ENCODE results near the gene POPDC3. TPM values are rescaled to one million over a fixed set of nuclear protein-coding genes. Genes with fewer than 3 reads are reported as not detected.

Gene POPDC3
- total RNA-seq, 2 experiments from 2014 or later = not detected

GRCh38 chr6:105135056-105135455 is 44.8 kb downstream of the POPDC3 start:
- Mint-ChIP-seq H3K27me3 (peaks cover 38% of the 10 kb centered on the region), H3K4me3 (no peak overlapping the region), H3K4me1 (ENCODE audit: low read depth) (peaks cover 9% of the 10 kb centered on the region), H3K36me3 (no peaks in the 10 kb centered on the region), H3K27ac (no peak overlapping the region), H3K9me3 (no peaks in the 10 kb centered on the region)
- intact Hi-C loops (cut with micrococcal nuclease) = no loop called here
- ChIA-PET CTCF (no interaction called here), POLR2A (no interaction called here)
- no peak for DNase-seq

DNA sequence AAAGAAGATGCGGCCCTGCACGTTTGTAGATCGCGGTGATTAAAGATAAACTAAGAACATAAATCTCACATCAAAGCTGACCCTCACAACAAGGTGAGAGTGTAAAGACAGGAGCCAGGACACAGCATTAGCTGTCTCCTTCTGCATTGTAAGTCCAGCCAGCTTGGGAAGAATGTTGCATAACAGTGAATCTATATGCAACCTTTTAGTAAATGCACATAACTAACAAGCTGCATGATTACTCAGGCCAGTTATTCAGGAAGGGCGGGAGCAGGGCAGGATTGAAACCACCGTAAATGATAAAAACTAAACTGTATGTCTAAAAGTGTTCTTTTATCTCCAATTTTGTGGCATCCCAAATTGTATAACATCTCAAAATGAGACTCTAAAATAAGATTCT is 57.1 kb downstream of the POPDC3 start:
- no peaks in the 10 kb centered on the region for H3K9me3 Mint-ChIP-seq
- intact Hi-C loops (cut with micrococcal nuclease) = no loop called here
- H3K4me1 Mint-ChIP-seq (ENCODE audit: low read depth) = no peaks in the 10 kb centered on the region
- no peak overlapping the region for H3K4me3 Mint-ChIP-seq
- no peak overlapping the region for H3K27ac Mint-ChIP-seq
- H3K36me3 Mint-ChIP-seq = no peaks in the 10 kb centered on the region
- no peaks in the 10 kb centered on the region for H3K27me3 Mint-ChIP-seq
- CTCF ChIA-PET = interaction anchor here (0.9 to 1.9 kb wide), 2 partner anchors 10 to 35 kb away, joined by 3 to 6 read pairs; no protein-coding TSS in a partner anchor
- DNase-seq = no peak
- POLR2A ChIA-PET = no interaction called here

GRCh38 chr6:105121981-105122380 is 57.8 kb downstream of the POPDC3 start:
- intact Hi-C loops (cut with micrococcal nuclease) = no loop called here
- no peak for DNase-seq
- Mint-ChIP-seq H3K27me3 (no peaks in the 10 kb centered on the region), H3K36me3 (no peaks in the 10 kb centered on the region), H3K27ac (no peak overlapping the region), H3K4me1 (ENCODE audit: low read depth) (no peaks in the 10 kb centered on the region), H3K9me3 (no peaks in the 10 kb centered on the region), H3K4me3 (no peak overlapping the region)
- ChIA-PET CTCF (interaction anchor here (0.9 to 1.9 kb wide), 2 partner anchors 9 to 34 kb away, joined by 3 to 6 read pairs; no protein-coding TSS in a partner anchor), POLR2A (no interaction called here)

- CTCF ChIA-PET = no interaction called here
- no peak overlapping the region for H3K4me3 Mint-ChIP-seq
- H3K27ac Mint-ChIP-seq = no peak overlapping the region
- H3K36me3 Mint-ChIP-seq = no peaks in the 10 kb centered on the region
- POLR2A ChIA-PET = no interaction called here
- no peaks in the 10 kb centered on the region for H3K9me3 Mint-ChIP-seq
- intact Hi-C loops (cut with micrococcal nuclease) = no loop called here
- no peaks in the 10 kb centered on the region for H3K4me1 Mint-ChIP-seq (ENCODE audit: low read depth)
- no peaks in the 10 kb centered on the region for H3K27me3 Mint-ChIP-seq
- no peak for DNase-seq
Observed at GRCh38 chr6:105120570-105120969, 59.2 kb downstream of the POPDC3 start.

DNA sequence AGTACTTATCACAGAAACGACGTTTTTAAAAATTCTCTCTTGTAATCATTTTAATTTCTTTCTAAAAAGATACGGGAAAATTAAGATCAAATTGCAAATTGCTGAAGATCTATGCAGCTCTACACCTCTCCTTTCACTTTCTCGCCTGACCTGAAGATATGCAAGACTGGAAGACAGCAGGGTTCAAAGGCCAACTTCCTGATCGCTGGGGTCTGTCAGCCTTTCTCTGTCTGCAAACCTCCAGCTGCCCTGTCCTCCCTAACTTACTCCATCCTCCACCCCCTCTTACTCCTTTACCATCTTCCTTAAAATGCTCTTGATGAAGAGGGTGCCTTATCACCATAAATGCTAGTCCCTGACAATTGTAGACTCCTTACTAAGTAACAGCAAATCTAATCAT is 63.7 kb downstream of the POPDC3 start:
- no peak for DNase-seq
- no peak overlapping the region for H3K4me3 Mint-ChIP-seq
- ChIA-PET POLR2A (interaction anchor here (0.6 kb wide), 1 partner anchor 1777 kb away, joined by 3 read pairs; no protein-coding TSS in a partner anchor), CTCF (interaction anchor here (1.0 kb wide), 1 partner anchor 24 kb away, joined by 3 read pairs; no protein-coding TSS in a partner anchor)
- H3K27ac Mint-ChIP-seq = no peak overlapping the region
- H3K9me3 Mint-ChIP-seq = no peaks in the 10 kb centered on the region
- intact Hi-C loops (cut with micrococcal nuclease) = no loop called here
- H3K4me1 Mint-ChIP-seq (ENCODE audit: low read depth) = no peaks in the 10 kb centered on the region
- H3K36me3 Mint-ChIP-seq = no peaks in the 10 kb centered on the region
- peaks cover 10% of the 10 kb centered on the region for H3K27me3 Mint-ChIP-seq

- Mint-ChIP-seq H3K36me3 (no peaks in the 10 kb centered on the region), H3K4me3 (no peak overlapping the region), H3K9me3 (no peaks in the 10 kb centered on the region), H3K27ac (no peak overlapping the region), H3K4me1 (ENCODE audit: low read depth) (no peaks in the 10 kb centered on the region), H3K27me3 (peaks cover 13% of the 10 kb centered on the region)
- DNase-seq = no peak
- intact Hi-C loops (cut with micrococcal nuclease) = no loop called here
- CTCF ChIA-PET = interaction anchor here (0.7 to 1.3 kb wide), 3 partner anchors 9 to 289 kb away, joined by 3 to 4 read pairs (median 3); partner anchors contain the start of gene PREP
- POLR2A ChIA-PET = no interaction called here
Observed at GRCh38 chr6:105113422-105113821, 66.4 kb downstream of the POPDC3 start.

GRCh38 chr6:105112577-105112976 is 67.2 kb downstream of the POPDC3 start:
- H3K4me1 Mint-ChIP-seq (ENCODE audit: low read depth) = no peaks in the 10 kb centered on the region
- CTCF ChIA-PET = interaction anchor here (0.7 to 1.3 kb wide), 4 partner anchors 10 to 290 kb away, joined by 3 to 4 read pairs (median 3); partner anchors contain the start of gene PREP

DNA sequence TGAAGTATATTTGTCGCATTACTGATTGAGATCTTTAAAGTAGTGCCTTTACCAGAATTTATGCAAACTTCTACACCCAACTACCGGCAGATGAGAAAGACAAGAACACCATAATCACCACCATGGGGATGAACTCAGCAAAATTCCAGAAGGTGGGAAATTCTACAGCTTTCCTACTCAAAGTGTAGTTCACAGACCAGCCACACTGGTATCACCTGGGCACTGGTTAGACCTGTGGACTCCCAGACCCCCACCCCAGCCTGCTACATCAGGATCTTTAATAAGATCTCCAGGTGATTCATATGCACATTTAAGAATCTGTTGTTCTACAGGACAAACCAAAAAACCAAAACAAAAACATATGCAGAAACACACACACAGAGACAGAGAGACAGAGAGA is 67.9 kb downstream of the POPDC3 start:
- H3K9me3 Mint-ChIP-seq = no peaks in the 10 kb centered on the region
- ChIA-PET POLR2A (no interaction called here), CTCF (no interaction called here)
- H3K27ac Mint-ChIP-seq = no peak overlapping the region
- peaks cover 16% of the 10 kb centered on the region for H3K27me3 Mint-ChIP-seq
- no peak overlapping the region for H3K4me3 Mint-ChIP-seq
- H3K4me1 Mint-ChIP-seq (ENCODE audit: low read depth) = no peaks in the 10 kb centered on the region
- no peaks in the 10 kb centered on the region for H3K36me3 Mint-ChIP-seq
- no peak for DNase-seq
- intact Hi-C loops (cut with micrococcal nuclease) = no loop called here

More at GRCh38 chr6:105112577-105112976, 67.2 kb downstream of the POPDC3 start:
- POLR2A ChIA-PET = no interaction called here
- intact Hi-C loops (cut with micrococcal nuclease) = no loop called here
- H3K36me3 Mint-ChIP-seq = no peaks in the 10 kb centered on the region
- H3K27ac Mint-ChIP-seq = no peak overlapping the region
- peaks cover 16% of the 10 kb centered on the region for H3K27me3 Mint-ChIP-seq
- H3K9me3 Mint-ChIP-seq = no peaks in the 10 kb centered on the region
- DNase-seq = no peak
- H3K4me3 Mint-ChIP-seq = no peak overlapping the region

DNA sequence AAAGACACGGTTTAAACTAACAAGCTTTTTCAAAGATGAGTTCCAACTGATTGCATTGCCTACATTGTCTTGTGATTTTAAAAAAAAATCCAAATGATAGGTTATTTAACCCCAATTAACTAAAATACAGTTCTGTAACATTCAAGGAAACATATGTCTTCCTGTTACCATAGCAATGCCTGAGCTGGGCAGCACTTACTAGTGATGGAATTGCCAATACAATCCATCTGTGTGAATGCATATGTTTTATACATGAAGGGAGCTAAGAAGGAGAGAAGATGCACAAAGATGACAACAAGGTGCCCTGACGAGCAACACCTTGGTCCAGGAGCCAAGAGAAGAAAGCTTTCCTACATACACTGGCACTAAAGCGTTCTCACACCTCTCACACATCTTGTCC is 68.7 kb downstream of the POPDC3 start:
- no peak overlapping the region for H3K27ac Mint-ChIP-seq
- intact Hi-C loops (cut with micrococcal nuclease) = no loop called here
- no peak overlapping the region for H3K4me3 Mint-ChIP-seq
- H3K27me3 Mint-ChIP-seq = peaks cover 16% of the 10 kb centered on the region
- CTCF ChIA-PET = interaction anchor here (1.1 kb wide), 1 partner anchor 312 kb away, joined by 3 read pairs; no protein-coding TSS in a partner anchor
- no peaks in the 10 kb centered on the region for H3K4me1 Mint-ChIP-seq (ENCODE audit: low read depth)
- POLR2A ChIA-PET = no interaction called here
- no peak for DNase-seq
- H3K9me3 Mint-ChIP-seq = no peaks in the 10 kb centered on the region
- no peaks in the 10 kb centered on the region for H3K36me3 Mint-ChIP-seq

- intact Hi-C loops (cut with micrococcal nuclease) = no loop called here
- ChIA-PET CTCF (interaction anchor here (0.8 to 1.1 kb wide), 2 partner anchors 23 to 313 kb away, joined by 3 read pairs; no protein-coding TSS in a partner anchor), POLR2A (interaction anchor here (0.6 kb wide), 1 partner anchor 218 kb away, joined by 3 read pairs; no protein-coding TSS in a partner anchor)
- Mint-ChIP-seq H3K27me3 (peaks cover 16% of the 10 kb centered on the region), H3K9me3 (no peaks in the 10 kb centered on the region), H3K4me1 (ENCODE audit: low read depth) (no peaks in the 10 kb centered on the region), H3K36me3 (no peaks in the 10 kb centered on the region), H3K4me3 (no peak overlapping the region), H3K27ac (no peak overlapping the region)
- DNase-seq = no peak
Observed at GRCh38 chr6:105109955-105110895, 69.6 kb downstream of the POPDC3 start.

- Mint-ChIP-seq H3K4me1 (ENCODE audit: low read depth) (no peaks in the 10 kb centered on the region), H3K27ac (no peak overlapping the region), H3K9me3 (no peaks in the 10 kb centered on the region), H3K4me3 (no peak overlapping the region), H3K36me3 (no peaks in the 10 kb centered on the region), H3K27me3 (peaks cover 14% of the 10 kb centered on the region)
- DNase-seq = no peak
- intact Hi-C loops (cut with micrococcal nuclease) = no loop called here
- CTCF ChIA-PET = no interaction called here
- POLR2A ChIA-PET = no interaction called here
Observed at GRCh38 chr6:105108631-105109262, 71.1 kb downstream of the POPDC3 start.
